Astrocyte of the spinal cord (primary cell): ENCODE data around the gene YOD1.

Experiments used
- DNase-seq: peaks from one replicate; pipeline ENCODE4 v3.0.0; 2011; ENCODE audit warnings: low read depth, low spot score
- H3K4me3 ChIP-seq: 2 replicates; pipeline ENCODE4 v1.5.1; 2011; ENCODE audit warnings: low read depth, mild to moderate bottlenecking, low read length, moderate library complexity
- in situ Hi-C: cut with HindIII; loops from 2 replicates; pipeline ENCODE4 v1.10.0; 2017; ENCODE audit warnings: low sequenced_read_pairs
- TF ChIP-seq, protein P1 (sequence below): IDR thresholded peaks from 2 replicates; pipeline ENCODE4 v1.5.1; 2012; ENCODE audit warnings: low read depth, mild to moderate bottlenecking, low read length, inconsistent platforms

Gene YOD1

GRCh38 chr1:207088701-207089626 is 38.0 kb upstream of the YOD1 start, which contains the start of gene C4BPB:
Gene C4BPB, plus strand, starts transcription at chr1:207088860. Its CDS starts 672 bp downstream, at chr1:207089532.
- TF ChIP-seq, protein P1, sequence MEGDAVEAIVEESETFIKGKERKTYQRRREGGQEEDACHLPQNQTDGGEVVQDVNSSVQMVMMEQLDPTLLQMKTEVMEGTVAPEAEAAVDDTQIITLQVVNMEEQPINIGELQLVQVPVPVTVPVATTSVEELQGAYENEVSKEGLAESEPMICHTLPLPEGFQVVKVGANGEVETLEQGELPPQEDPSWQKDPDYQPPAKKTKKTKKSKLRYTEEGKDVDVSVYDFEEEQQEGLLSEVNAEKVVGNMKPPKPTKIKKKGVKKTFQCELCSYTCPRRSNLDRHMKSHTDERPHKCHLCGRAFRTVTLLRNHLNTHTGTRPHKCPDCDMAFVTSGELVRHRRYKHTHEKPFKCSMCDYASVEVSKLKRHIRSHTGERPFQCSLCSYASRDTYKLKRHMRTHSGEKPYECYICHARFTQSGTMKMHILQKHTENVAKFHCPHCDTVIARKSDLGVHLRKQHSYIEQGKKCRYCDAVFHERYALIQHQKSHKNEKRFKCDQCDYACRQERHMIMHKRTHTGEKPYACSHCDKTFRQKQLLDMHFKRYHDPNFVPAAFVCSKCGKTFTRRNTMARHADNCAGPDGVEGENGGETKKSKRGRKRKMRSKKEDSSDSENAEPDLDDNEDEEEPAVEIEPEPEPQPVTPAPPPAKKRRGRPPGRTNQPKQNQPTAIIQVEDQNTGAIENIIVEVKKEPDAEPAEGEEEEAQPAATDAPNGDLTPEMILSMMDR: no peak
- no peak within 1 kb of the TSS for H3K4me3 ChIP-seq
- in situ Hi-C loops: no loop called here
- DNase-seq: no peak

GRCh38 chr1:207088161-207088560 is 37.2 kb upstream of the YOD1 start:
- TF ChIP-seq, protein P1: no peak
- no peak for DNase-seq
- no peak overlapping the region for H3K4me3 ChIP-seq
- in situ Hi-C loops: no loop called here

- in situ Hi-C loops: no loop called here
- TF ChIP-seq, protein P1: no peak
- H3K4me3 ChIP-seq: no peak overlapping the region
- no peak for DNase-seq
Measured at GRCh38 chr1:207085887-207086286, 34.9 kb upstream of the YOD1 start.

DNA sequence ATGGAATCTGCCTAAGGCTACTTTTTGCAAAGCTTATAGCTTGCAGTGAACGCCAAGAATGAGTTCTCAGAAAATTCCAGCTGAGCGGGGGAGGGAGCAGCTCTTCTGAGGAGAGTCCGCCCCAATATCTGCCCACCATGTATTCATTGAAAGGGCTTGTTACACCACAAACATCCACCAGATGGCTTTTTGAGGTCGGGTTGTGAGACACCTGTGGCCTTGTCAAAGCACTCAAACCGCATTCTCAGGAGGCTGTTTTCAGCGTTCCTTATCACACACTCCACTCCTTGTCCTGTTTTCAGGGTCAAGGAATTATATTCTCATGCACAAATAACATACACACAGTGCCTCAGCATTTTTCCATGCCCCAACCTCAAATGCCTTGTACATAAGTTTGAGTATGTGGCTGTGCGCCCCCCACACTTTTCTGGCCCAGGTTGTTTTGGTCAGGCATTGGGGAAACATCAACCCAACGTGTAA is 33.7 kb upstream of the YOD1 start:
- no peak overlapping the region for H3K4me3 ChIP-seq
- TF ChIP-seq, protein P1: peak; percentile 59
- in situ Hi-C loops: no loop called here
- DNase-seq: peak; percentile 65

- in situ Hi-C loops: no loop called here
- DNase-seq: no peak
- no peak overlapping the region for H3K4me3 ChIP-seq
- TF ChIP-seq, protein P1: no peak
Measured at GRCh38 chr1:207084232-207084631, 33.2 kb upstream of the YOD1 start.

DNA sequence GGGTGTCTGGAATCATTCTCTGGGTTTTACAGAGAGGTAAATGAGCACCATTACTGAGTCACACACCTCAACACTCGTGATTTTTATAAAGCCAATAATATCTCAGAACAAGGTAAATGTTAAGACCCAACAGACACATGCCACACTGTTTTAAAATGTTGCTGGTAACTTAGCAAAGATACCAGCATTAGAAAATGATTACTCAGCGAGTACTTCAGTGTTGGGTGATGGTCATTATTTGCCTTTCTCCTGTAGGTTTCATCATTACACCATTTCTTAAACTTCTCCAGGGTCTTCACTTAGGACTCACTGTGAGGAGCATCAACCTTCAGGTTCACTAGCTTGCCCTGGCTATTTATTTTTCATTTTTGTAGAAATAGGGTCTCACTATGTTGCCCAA is 30.8 kb upstream of the YOD1 start:
- TF ChIP-seq, protein P1: no peak
- no peak overlapping the region for H3K4me3 ChIP-seq
- in situ Hi-C loops: no loop called here

More for the DNA sequence above, 30.8 kb upstream of the YOD1 start:
- no peak for DNase-seq
